Stimulated activated naive B cell treated with anti-CD40 and anti-IgM and Interleukin-4, amounts not matched to agents 10 μg/mL and 1 μg/mL and 100 μg/mL, for 72 hours (primary cell): Measurements from ENCODE around the gene PHC1.
"Not testable (repeated sequence)": the region's sequence is repeated elsewhere in the genome, so short reads cannot be mapped to it uniquely, and the experiment has no call there.

Experiments
- ATAC-seq, 2 donors: fragments of 150-1000 bp; cut with Tn5 transposase; replicated peaks; 2 replicates each; pipeline ENCODE4 v1.10.0; 2021; ENCODE audit warnings: moderate library complexity in 1 of 2
- DNase-seq: peaks from one replicate; pipeline ENCODE4 v3.0.0; 2021
- H3K27ac Mint-ChIP-seq: one replicate; pipeline ENCODE4 v1.8.0; 2022; ENCODE audit warnings: mild to moderate bottlenecking, mixed read lengths
- H3K27me3 Mint-ChIP-seq, 2 donors: one replicate each; pipeline ENCODE4 v1.8.0; 2022; ENCODE audit warnings: mixed read lengths in 2 of 2
- H3K36me3 Mint-ChIP-seq, 2 donors: one replicate each; pipeline ENCODE4 v1.8.0; 2022; ENCODE audit warnings: mixed read lengths in 2 of 2, mild to moderate bottlenecking in 1 of 2
- H3K4me1 Mint-ChIP-seq, 2 donors: one replicate each; pipeline ENCODE4 v1.8.0; 2022; ENCODE audit warnings: mixed read lengths in 2 of 2, mild to moderate bottlenecking in 1 of 2
- H3K4me3 Mint-ChIP-seq, 2 donors: one replicate each; pipeline ENCODE4 v1.8.0; 2022; ENCODE audit warnings: mild to moderate bottlenecking in 2 of 2, mixed read lengths in 2 of 2, moderate library complexity in 1 of 2
- H3K9me3 Mint-ChIP-seq, 2 donors: one replicate each; pipeline ENCODE4 v1.8.0; 2022; ENCODE audit warnings: mixed read lengths in 2 of 2, mild to moderate bottlenecking in 1 of 2

Gene PHC1

DNA sequence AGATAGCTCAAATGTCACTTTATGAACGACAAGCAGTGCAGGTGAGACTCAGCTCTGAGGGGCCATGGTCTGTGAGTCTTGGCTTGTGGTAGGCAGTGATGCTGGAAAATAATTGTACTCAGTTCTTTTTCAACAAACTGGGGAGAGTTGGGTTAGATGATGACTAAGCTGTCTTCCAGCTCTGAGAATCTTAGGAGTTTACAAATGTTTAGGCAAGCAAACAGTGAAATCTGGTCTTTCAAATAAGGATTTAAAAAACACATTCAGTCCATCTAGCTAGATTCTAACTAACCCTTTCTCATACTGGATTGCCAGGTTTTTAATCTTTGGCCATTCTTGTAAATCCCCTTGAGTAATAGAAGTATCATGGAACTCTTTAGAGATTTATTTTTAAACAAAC is 3.4 kb downstream of the PHC1 start:
- H3K9me3 Mint-ChIP-seq: no peaks in the 10 kb centered on the region
- no peak overlapping the region for H3K27ac Mint-ChIP-seq
- H3K27me3 Mint-ChIP-seq: no peaks in the 10 kb centered on the region

GRCh38 chr12:8919643-8920042 is 5.3 kb downstream of the PHC1 start:
- not testable (repeated sequence) for H3K4me3 Mint-ChIP-seq, ATAC-seq, H3K27me3 Mint-ChIP-seq, H3K4me1 Mint-ChIP-seq, H3K9me3 Mint-ChIP-seq, H3K27ac Mint-ChIP-seq, DNase-seq
- peaks cover 15 to 29% of the 10 kb centered on the region in 2 donors for H3K36me3 Mint-ChIP-seq

More for the DNA sequence above, 3.4 kb downstream of the PHC1 start:
- Mint-ChIP-seq H3K4me1 (peaks cover 8 to 9% of the 10 kb centered on the region in 2 donors), H3K4me3 (no peak overlapping the region), H3K36me3 (peaks cover 12 to 24% of the 10 kb centered on the region in 2 donors)
- ATAC-seq (no peak), DNase-seq (no peak)

DNA sequence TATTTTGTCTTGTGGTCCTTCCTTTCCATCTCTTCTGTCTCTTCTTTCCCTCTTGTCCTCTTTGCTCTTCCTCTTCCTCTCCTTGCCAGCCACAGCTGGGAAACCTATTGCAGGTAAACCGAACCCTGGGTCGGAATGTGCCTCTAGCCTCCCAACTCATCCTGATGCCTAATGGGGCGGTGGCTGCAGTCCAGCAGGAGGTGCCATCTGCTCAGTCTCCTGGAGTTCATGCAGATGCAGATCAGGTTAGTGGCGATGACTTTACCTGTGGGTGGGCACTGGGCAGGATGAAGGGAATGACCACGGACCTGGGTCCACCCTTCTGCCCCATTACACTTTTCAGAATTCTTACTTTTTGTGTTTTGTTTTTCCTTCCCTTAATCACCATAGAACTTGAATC is 8.2 kb downstream of the PHC1 start:
- peaks cover 15 to 29% of the 10 kb centered on the region in 2 donors for H3K36me3 Mint-ChIP-seq
- no peak for ATAC-seq
- no peaks in the 10 kb centered on the region for H3K9me3 Mint-ChIP-seq
- DNase-seq: no peak
- H3K4me3 Mint-ChIP-seq: no peak overlapping the region
- H3K27me3 Mint-ChIP-seq: no peaks in the 10 kb centered on the region
- no peak overlapping the region for H3K27ac Mint-ChIP-seq
- H3K4me1 Mint-ChIP-seq: no peaks in the 10 kb centered on the region

- not testable (repeated sequence) for H3K27me3 Mint-ChIP-seq, ATAC-seq, H3K9me3 Mint-ChIP-seq, H3K4me3 Mint-ChIP-seq, H3K4me1 Mint-ChIP-seq, DNase-seq
- Mint-ChIP-seq H3K36me3 (peaks cover 25 to 31% of the 10 kb centered on the region in 2 donors), H3K27ac (peak overlapping the region; percentile 42)
Measured at GRCh38 chr12:8930655-8931323, 16.5 kb downstream of the PHC1 start.

GRCh38 chr12:8932464-8932863 is 18.2 kb downstream of the PHC1 start:
- H3K27me3 Mint-ChIP-seq, DNase-seq, H3K4me3 Mint-ChIP-seq, H3K9me3 Mint-ChIP-seq, H3K27ac Mint-ChIP-seq, ATAC-seq, H3K4me1 Mint-ChIP-seq: not testable (repeated sequence)
- H3K36me3 Mint-ChIP-seq: peaks cover 36 to 42% of the 10 kb centered on the region in 2 donors

DNA sequence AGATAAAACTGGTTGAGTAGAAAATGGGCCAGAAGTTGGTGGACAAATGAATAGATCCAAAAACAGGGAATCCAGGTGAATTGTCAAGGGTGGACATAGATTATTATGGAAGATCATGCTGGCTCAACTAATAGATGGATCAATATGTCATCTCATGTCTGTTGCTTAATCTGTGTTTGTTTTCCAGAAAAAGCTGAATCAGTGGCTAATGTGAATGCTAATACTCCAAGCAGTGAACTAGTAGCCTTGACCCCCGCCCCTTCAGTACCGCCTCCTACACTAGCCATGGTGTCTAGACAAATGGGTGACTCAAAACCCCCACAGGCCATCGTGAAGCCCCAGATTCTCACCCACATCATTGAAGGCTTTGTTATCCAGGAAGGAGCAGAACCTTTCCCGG is 19.8 kb downstream of the PHC1 start:
- H3K27ac Mint-ChIP-seq, H3K9me3 Mint-ChIP-seq: not testable (repeated sequence)
- H3K36me3 Mint-ChIP-seq: peaks cover 44 to 50% of the 10 kb centered on the region in 2 donors

GRCh38 chr12:8936735-8937134 is 22.4 kb downstream of the PHC1 start:
- DNase-seq (no peak), ATAC-seq (no peak)
- no peaks in the 10 kb centered on the region for H3K27me3 Mint-ChIP-seq
- H3K4me3 Mint-ChIP-seq: no peak overlapping the region
- peaks cover 5 to 14% of the 10 kb centered on the region in 2 donors for H3K4me1 Mint-ChIP-seq
- H3K36me3 Mint-ChIP-seq: peaks cover 39 to 47% of the 10 kb centered on the region in 2 donors
- no peaks in the 10 kb centered on the region for H3K9me3 Mint-ChIP-seq
- H3K27ac Mint-ChIP-seq: no peak overlapping the region

More for the DNA sequence above, 19.8 kb downstream of the PHC1 start:
- not testable (repeated sequence) for H3K4me3 Mint-ChIP-seq, H3K4me1 Mint-ChIP-seq, DNase-seq, ATAC-seq, H3K27me3 Mint-ChIP-seq

DNA sequence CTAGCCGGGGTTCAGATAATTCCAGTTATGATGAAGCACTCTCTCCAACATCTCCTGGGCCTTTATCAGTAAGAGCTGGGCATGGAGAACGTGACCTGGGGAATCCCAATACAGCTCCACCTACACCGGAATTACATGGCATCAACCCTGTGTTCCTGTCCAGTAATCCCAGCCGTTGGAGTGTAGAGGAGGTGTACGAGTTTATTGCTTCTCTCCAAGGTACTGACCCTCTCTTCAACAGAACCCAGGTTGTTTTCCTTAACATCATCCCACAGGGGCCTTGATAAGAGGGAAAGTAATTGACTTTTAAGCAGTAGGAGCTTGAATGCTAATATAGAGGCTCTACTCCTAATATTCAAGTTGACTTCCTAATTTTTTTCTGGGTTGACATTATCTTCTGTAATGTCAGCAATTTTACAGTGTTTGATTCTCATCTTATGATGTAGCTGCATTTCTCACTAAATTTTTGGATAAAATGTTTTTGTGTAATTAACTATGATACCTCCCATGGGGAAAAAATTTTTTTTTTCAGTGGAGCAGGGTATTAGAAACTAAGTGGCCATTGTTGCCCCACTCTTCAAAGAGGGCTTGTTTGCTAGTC is 23.6 kb downstream of the PHC1 start:
- not testable (repeated sequence) for ATAC-seq, H3K9me3 Mint-ChIP-seq, H3K27ac Mint-ChIP-seq, H3K27me3 Mint-ChIP-seq, H3K4me3 Mint-ChIP-seq, DNase-seq
- Mint-ChIP-seq H3K36me3 (peaks cover 47 to 53% of the 10 kb centered on the region in 2 donors), H3K4me1 (peaks cover 8 to 22% of the 10 kb centered on the region in 2 donors)

- Mint-ChIP-seq H3K27ac (peak overlapping the region; percentile 25), H3K36me3 (peaks cover 42 to 47% of the 10 kb centered on the region in 2 donors), H3K4me1 (peaks cover 19 to 33% of the 10 kb centered on the region in 2 donors)
Measured at GRCh38 chr12:8941691-8942478, 27.6 kb downstream of the PHC1 start.

DNA sequence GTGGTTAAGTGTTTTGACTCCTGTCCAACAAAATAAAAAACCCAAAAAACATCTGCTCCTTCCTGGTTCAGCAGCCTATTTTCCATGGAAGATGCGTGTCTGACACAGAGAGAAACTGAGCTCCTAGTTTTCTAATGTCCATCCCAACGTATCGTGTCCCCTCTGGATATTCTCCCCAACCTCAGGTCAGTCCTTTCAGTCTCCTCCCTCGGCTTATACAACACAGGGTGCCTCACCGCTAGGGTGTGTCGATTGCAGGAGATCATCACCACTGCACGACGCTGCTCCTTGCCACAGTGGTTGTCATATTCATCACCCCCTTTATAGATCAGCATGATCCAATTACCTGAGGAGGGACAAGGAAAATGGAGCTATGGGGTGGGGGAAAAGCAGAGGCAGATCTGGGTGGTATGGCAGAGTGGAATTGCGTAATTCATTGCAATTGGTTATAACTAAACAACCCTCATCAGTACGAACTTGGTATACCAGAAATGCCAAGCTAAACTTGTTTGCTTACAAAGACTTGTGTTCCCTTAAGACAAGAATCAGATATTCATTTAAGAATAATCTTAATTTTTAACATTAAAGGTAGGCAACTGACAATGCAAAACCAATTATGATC is 29.4 kb downstream of the PHC1 start:
- ATAC-seq: no peak
- H3K4me3 Mint-ChIP-seq: no peak overlapping the region
- peaks cover 21 to 35% of the 10 kb centered on the region in 2 donors for H3K4me1 Mint-ChIP-seq
- no peaks in the 10 kb centered on the region for H3K27me3 Mint-ChIP-seq
- peaks cover 38 to 44% of the 10 kb centered on the region in 2 donors for H3K36me3 Mint-ChIP-seq
- DNase-seq: no peak
- H3K27ac Mint-ChIP-seq: peak overlapping the region; percentile 31
- H3K9me3 Mint-ChIP-seq: no peaks in the 10 kb centered on the region

More at GRCh38 chr12:8941691-8942478, 27.6 kb downstream of the PHC1 start:
- Mint-ChIP-seq H3K4me3 (no peak overlapping the region), H3K9me3 (no peaks in the 10 kb centered on the region), H3K27me3 (no peaks in the 10 kb centered on the region)
- ATAC-seq (no peak), DNase-seq (no peak)

DNA sequence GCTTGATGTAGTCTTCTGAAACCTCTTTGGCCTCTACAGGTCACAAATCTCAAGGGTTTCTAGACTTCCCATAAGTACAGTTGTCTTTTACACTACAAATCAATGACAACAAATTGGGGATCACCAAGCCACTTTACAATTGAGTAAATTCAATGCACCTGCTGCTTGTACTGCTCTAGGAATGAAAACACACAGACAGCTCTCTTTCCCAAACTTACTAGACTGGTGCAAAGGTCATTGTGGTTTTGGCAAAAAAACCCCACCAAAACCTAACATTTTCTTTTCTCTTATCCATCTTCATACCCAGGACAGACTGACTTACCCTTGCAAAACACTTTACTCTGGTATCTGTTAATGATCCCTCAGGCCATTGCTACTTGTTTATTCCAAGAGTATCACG is 32.4 kb downstream of the PHC1 start:
- no peaks in the 10 kb centered on the region for H3K9me3 Mint-ChIP-seq
- DNase-seq (peak; percentile 23), ATAC-seq (peak; percentile 8 to 16)
- H3K36me3 Mint-ChIP-seq: peaks cover 41% of the 10 kb centered on the region in 2 donors
- H3K4me1 Mint-ChIP-seq: peaks cover 19 to 33% of the 10 kb centered on the region in 2 donors
- peak overlapping the region; percentile 84 for H3K27ac Mint-ChIP-seq
- H3K27me3 Mint-ChIP-seq: no peaks in the 10 kb centered on the region
- H3K4me3 Mint-ChIP-seq: peak overlapping the region; percentile 96 to 100

- Mint-ChIP-seq H3K4me1 (peaks cover 17 to 31% of the 10 kb centered on the region in 2 donors), H3K9me3 (no peaks in the 10 kb centered on the region), H3K36me3 (peaks cover 34 to 35% of the 10 kb centered on the region in 2 donors), H3K27me3 (no peaks in the 10 kb centered on the region), H3K4me3 (peak overlapping the region; percentile 96 to 100), H3K27ac (peak overlapping the region; percentile 68)
- DNase-seq (no peak), ATAC-seq (peak; percentile 22 to 26)
Measured at GRCh38 chr12:8947737-8948136, 33.4 kb downstream of the PHC1 start.

GRCh38 chr12:8948701-8949341 is 34.5 kb downstream of the PHC1 start:
- ATAC-seq (no peak), DNase-seq (peak; percentile 7)
- Mint-ChIP-seq H3K27ac (peak overlapping the region; percentile 95), H3K4me1 (peaks cover 14 to 31% of the 10 kb centered on the region in 2 donors), H3K27me3 (no peaks in the 10 kb centered on the region), H3K36me3 (peaks cover 37 to 38% of the 10 kb centered on the region in 2 donors), H3K4me3 (peak overlapping the region; percentile 96 to 100), H3K9me3 (peaks cover 3 to 4% of the 10 kb centered on the region in 2 donors)
